AG04449 (cell line): ENCODE results near the gene LIX1L.

ENCODE experiments used
- CTCF ChIA-PET: fragments of 350-600 bp; formaldehyde crosslinking; extraction: SDS; loops from one replicate; lab custom pipeline; 2021; ENCODE audit warnings: antibody characterized with exemption; lab: Yijun Ruan, JAX
- POLR2A ChIA-PET: fragments of 400-600, 350-600 bp; formaldehyde crosslinking; extraction: SDS; loops from one replicate; lab custom pipeline; 2020; ENCODE audit warnings: antibody characterized with exemption, inconsistent platforms; lab: Yijun Ruan, JAX
- DNase-seq: peaks from one replicate; pipeline ENCODE4 v3.0.0-alpha.2; 2010; ENCODE audit warnings: low read depth, low spot score
- H3K4me3 ChIP-seq: 2 replicates; pipeline ENCODE4 v1.5.1; 2011; ENCODE audit warnings: low read depth, mild to moderate bottlenecking, control low read depth, low read length
- CTCF ChIP-seq: IDR thresholded peaks from one replicate; pipeline ENCODE4 v1.5.1; 2011; ENCODE audit warnings: mild to moderate bottlenecking, moderate library complexity, low read length, control low read depth, inconsistent platforms; ENCODE audit not compliant: insufficient read depth; ENCODE audit errors: missing control alignments

The LIX1L gene

GRCh38 chr1:145962157-145963102 is 4.6 kb upstream of the LIX1L start:
- POLR2A ChIA-PET, result interaction anchor here (0.5 to 2.4 kb wide), 4 partner anchors 31 to 104 kb away, joined by 3 to 18 read pairs (median 6); partner anchors contain the start of genes PIAS3 and TXNIP
- TF ChIP-seq CTCF, result no peak
- DNase-seq, result no peak
- H3K4me3 ChIP-seq, result peak overlapping the region; percentile 66
- CTCF ChIA-PET, result interaction anchor here (1.8 to 8.5 kb wide), 3 partner anchors 15 to 53 kb away, joined by 6 to 130 read pairs (median 8); partner anchors contain the start of gene ITGA10

- POLR2A ChIA-PET, result no interaction called here
- TF ChIP-seq CTCF, result no peak
- no peak for DNase-seq
- CTCF ChIA-PET, result no interaction called here
- H3K4me3 ChIP-seq, result peak overlapping the region; percentile 66
Measured at GRCh38 chr1:145961425-145962156, 3.8 kb upstream of the LIX1L start.

DNA sequence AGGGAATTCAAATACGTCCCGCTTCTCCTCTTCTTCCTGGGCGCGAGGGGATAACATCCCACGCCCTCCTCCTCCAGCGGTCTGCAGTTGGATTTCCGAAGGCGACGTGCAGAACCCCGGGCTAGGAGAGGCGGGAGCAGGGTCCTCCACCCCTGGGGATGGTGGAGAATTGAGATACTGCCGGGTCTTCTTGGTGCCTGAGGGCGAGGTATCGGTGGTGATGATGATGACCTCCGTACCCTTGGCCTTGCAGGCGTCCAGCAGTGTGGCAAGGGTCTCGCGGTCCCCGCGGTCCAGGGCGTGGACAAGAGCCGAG is 3.2 kb upstream of the LIX1L start:
- DNase-seq, result no peak
- ChIA-PET CTCF (interaction anchor here (1.1 kb wide), 1 partner anchor 11 kb away, joined by 3 read pairs; no protein-coding TSS in a partner anchor), POLR2A (no interaction called here)
- H3K4me3 ChIP-seq, result peak overlapping the region; percentile 66
- no peak for TF ChIP-seq CTCF

DNA sequence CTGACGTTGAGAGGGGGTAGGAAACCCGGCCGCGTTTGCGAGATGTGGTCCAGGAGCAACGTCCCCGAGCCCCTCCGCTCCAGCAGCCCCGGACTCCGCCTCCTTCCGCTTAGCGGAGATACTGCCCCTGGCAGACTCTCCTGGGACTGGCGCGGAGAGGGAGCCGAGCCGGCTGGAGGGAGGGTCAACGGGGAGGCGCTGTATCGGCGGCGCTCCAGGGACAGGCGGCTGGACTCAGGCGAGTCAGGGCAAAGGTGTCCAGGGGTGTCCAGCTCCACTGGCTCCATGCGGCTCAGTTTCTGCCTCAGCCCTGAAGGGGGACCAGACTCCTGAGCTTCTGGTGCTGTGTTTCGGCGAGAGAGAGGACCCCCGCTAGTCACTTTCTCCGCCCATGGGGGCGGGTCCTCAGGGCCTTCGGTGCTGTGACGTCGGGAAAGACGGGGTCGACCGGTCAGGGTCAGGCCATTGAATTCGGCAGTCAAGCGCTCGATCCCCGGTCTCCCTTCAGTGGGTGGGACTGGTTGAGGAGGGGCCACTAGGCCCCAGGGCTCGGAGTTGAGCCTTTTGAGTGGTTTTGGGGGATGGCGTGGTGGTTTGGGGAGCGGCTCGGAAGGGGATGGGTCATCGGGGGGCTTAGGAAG is 2.8 kb upstream of the LIX1L start:
- CTCF ChIA-PET, result interaction anchor here (1.1 kb wide), 1 partner anchor 11 kb away, joined by 3 read pairs; no protein-coding TSS in a partner anchor
- POLR2A ChIA-PET, result no interaction called here
- DNase-seq, result no peak
- H3K4me3 ChIP-seq, result peak overlapping the region; percentile 66
- TF ChIP-seq CTCF, result no peak

DNA sequence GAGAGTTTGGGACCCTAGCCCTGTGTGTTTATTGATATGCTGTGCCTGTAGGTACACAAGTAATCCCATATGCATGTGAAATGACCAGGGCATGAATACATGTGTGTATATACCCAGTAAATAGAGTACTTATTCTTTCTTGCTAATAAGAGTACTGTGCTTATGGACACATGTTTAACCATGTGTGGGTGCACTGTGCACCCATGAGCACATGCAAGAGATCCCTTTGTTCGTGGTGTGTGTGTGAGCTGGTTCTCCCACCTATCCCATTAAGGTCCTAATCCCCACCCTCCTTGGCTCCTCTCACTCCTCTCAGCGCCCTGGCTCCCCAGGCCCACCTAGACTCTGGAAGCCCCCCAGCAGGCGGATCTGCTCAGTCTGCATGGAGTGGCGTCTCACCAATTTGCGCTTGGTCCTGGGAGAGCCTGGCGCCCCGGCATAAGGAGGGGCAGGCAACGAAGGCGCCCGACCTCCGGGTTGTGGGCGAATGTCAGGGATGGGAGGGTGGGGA is 2.2 kb upstream of the LIX1L start:
- H3K4me3 ChIP-seq, result peak overlapping the region; percentile 66
- no peak for TF ChIP-seq CTCF
- ChIA-PET CTCF (interaction anchor here (1.1 to 3.7 kb wide), 3 partner anchors 10 to 50 kb away, joined by 3 to 11 read pairs (median 9); partner anchors contain the start of genes ITGA10 and RBM8A), POLR2A (no interaction called here)
- DNase-seq, result no peak
